ENCODE results near the gene MRFAP1.
A peak's percentile ranks its signal among the peaks of the same experiment; 100 is the strongest.
"Not testable (repeated sequence)": the region's sequence is repeated elsewhere in the genome, so short reads cannot be mapped to it uniquely, and the experiment has no call there.

The MRFAP1 gene

GRCh38 chr4:6660430-6660829 is 19.9 kb downstream of the MRFAP1 start:
- H3K27me3 Mint-ChIP-seq: peaks cover 31% of the 10 kb centered on the region
- H3K4me1 Mint-ChIP-seq (ENCODE audit: low read depth): peaks cover 15% of the 10 kb centered on the region
- H3K27ac Mint-ChIP-seq: no peak overlapping the region
- no peaks in the 10 kb centered on the region for H3K9me3 Mint-ChIP-seq
- no peaks in the 10 kb centered on the region for H3K36me3 Mint-ChIP-seq (ENCODE audit: low read depth)
- H3K4me3 Mint-ChIP-seq: no peak overlapping the region

GRCh38 chr4:6662591-6662990 is 22.1 kb downstream of the MRFAP1 start:
- Mint-ChIP-seq H3K4me3 (no peak overlapping the region), H3K27me3 (peaks cover 31% of the 10 kb centered on the region), H3K4me1 (ENCODE audit: low read depth) (peaks cover 15% of the 10 kb centered on the region), H3K9me3 (no peaks in the 10 kb centered on the region), H3K27ac (no peak overlapping the region), H3K36me3 (ENCODE audit: low read depth) (no peaks in the 10 kb centered on the region)

GRCh38 chr4:6663596-6664393 is 23.3 kb downstream of the MRFAP1 start:
- Mint-ChIP-seq H3K4me3 (peak overlapping the region; percentile 55), H3K27ac (no peak overlapping the region), H3K9me3 (no peaks in the 10 kb centered on the region), H3K36me3 (ENCODE audit: low read depth) (no peaks in the 10 kb centered on the region), H3K4me1 (ENCODE audit: low read depth) (peaks cover 6% of the 10 kb centered on the region), H3K27me3 (peaks cover 31% of the 10 kb centered on the region)

GRCh38 chr4:6665320-6665654 is 24.8 kb downstream of the MRFAP1 start:
- H3K4me3 Mint-ChIP-seq: no peak overlapping the region
- peaks cover 28% of the 10 kb centered on the region for H3K27me3 Mint-ChIP-seq
- H3K27ac Mint-ChIP-seq: no peak overlapping the region
- H3K4me1 Mint-ChIP-seq (ENCODE audit: low read depth): no peaks in the 10 kb centered on the region
- no peaks in the 10 kb centered on the region for H3K9me3 Mint-ChIP-seq
- no peaks in the 10 kb centered on the region for H3K36me3 Mint-ChIP-seq (ENCODE audit: low read depth)

- Mint-ChIP-seq H3K27me3 (peaks cover 4% of the 10 kb centered on the region), H3K36me3 (ENCODE audit: low read depth) (no peaks in the 10 kb centered on the region)
These were observed 27.9 kb downstream of the MRFAP1 start for GRCh38 chr4:6668391-6668790.

GRCh38 chr4:6671648-6672047 is 31.2 kb downstream of the MRFAP1 start:
- H3K27me3 Mint-ChIP-seq: no peaks in the 10 kb centered on the region
- no peaks in the 10 kb centered on the region for H3K9me3 Mint-ChIP-seq
- H3K27ac Mint-ChIP-seq: no peak overlapping the region
- no peak overlapping the region for H3K4me3 Mint-ChIP-seq
- peaks cover 22% of the 10 kb centered on the region for H3K36me3 Mint-ChIP-seq (ENCODE audit: low read depth)
- H3K4me1 Mint-ChIP-seq (ENCODE audit: low read depth): peaks cover 31% of the 10 kb centered on the region

More at GRCh38 chr4:6668391-6668790, 27.9 kb downstream of the MRFAP1 start:
- H3K27ac Mint-ChIP-seq: no peak overlapping the region
- H3K9me3 Mint-ChIP-seq: no peaks in the 10 kb centered on the region
- no peak overlapping the region for H3K4me3 Mint-ChIP-seq
- H3K4me1 Mint-ChIP-seq (ENCODE audit: low read depth): peaks cover 4% of the 10 kb centered on the region

- H3K27me3 Mint-ChIP-seq: no peaks in the 10 kb centered on the region
- H3K36me3 Mint-ChIP-seq (ENCODE audit: low read depth): peaks cover 27% of the 10 kb centered on the region
- no peaks in the 10 kb centered on the region for H3K9me3 Mint-ChIP-seq
- no peak overlapping the region for H3K4me3 Mint-ChIP-seq
- H3K27ac Mint-ChIP-seq: no peak overlapping the region
- peaks cover 35% of the 10 kb centered on the region for H3K4me1 Mint-ChIP-seq (ENCODE audit: low read depth)
These were observed 31.6 kb downstream of the MRFAP1 start for GRCh38 chr4:6672131-6672530.

- H3K27me3 Mint-ChIP-seq, H3K9me3 Mint-ChIP-seq, H3K4me3 Mint-ChIP-seq: not testable (repeated sequence)
- H3K27ac Mint-ChIP-seq: peak overlapping the region; percentile 98
- H3K4me1 Mint-ChIP-seq (ENCODE audit: low read depth): peaks cover 41% of the 10 kb centered on the region
- peaks cover 32% of the 10 kb centered on the region for H3K36me3 Mint-ChIP-seq (ENCODE audit: low read depth)
These were observed 32.2 kb downstream of the MRFAP1 start for GRCh38 chr4:6672541-6673190.

- peaks cover 35% of the 10 kb centered on the region for H3K36me3 Mint-ChIP-seq (ENCODE audit: low read depth)
- not testable (repeated sequence) for H3K27me3 Mint-ChIP-seq, H3K9me3 Mint-ChIP-seq
- peak overlapping the region; percentile 99 for H3K4me3 Mint-ChIP-seq
- H3K27ac Mint-ChIP-seq: peak overlapping the region; percentile 98
- H3K4me1 Mint-ChIP-seq (ENCODE audit: low read depth): peaks cover 43% of the 10 kb centered on the region
These were observed 32.7 kb downstream of the MRFAP1 start for GRCh38 chr4:6673191-6673659.

- H3K4me1 Mint-ChIP-seq (ENCODE audit: low read depth): peaks cover 50% of the 10 kb centered on the region
- H3K9me3 Mint-ChIP-seq: no peaks in the 10 kb centered on the region
- peaks cover 42% of the 10 kb centered on the region for H3K36me3 Mint-ChIP-seq (ENCODE audit: low read depth)
- H3K4me3 Mint-ChIP-seq: peak overlapping the region; percentile 99
- no peaks in the 10 kb centered on the region for H3K27me3 Mint-ChIP-seq
- H3K27ac Mint-ChIP-seq: peak overlapping the region; percentile 98
These were observed 33.4 kb downstream of the MRFAP1 start for GRCh38 chr4:6673660-6674499.

GRCh38 chr4:6674500-6675149 is 34.1 kb downstream of the MRFAP1 start:
- Mint-ChIP-seq H3K4me1 (ENCODE audit: low read depth) (peaks cover 53% of the 10 kb centered on the region), H3K9me3 (no peaks in the 10 kb centered on the region), H3K4me3 (peak overlapping the region; percentile 99), H3K36me3 (ENCODE audit: low read depth) (peaks cover 47% of the 10 kb centered on the region), H3K27me3 (no peaks in the 10 kb centered on the region), H3K27ac (peak overlapping the region; percentile 98)

- Mint-ChIP-seq H3K27me3 (no peaks in the 10 kb centered on the region), H3K4me3 (peak overlapping the region; percentile 99), H3K4me1 (ENCODE audit: low read depth) (peaks cover 53% of the 10 kb centered on the region), H3K36me3 (ENCODE audit: low read depth) (peaks cover 63% of the 10 kb centered on the region), H3K9me3 (peaks cover 4% of the 10 kb centered on the region), H3K27ac (peak overlapping the region; percentile 84)
These were observed 36.5 kb downstream of the MRFAP1 start for GRCh38 chr4:6676722-6677558.

GRCh38 chr4:6680372-6681034 is 40.0 kb downstream of the MRFAP1 start:
- Mint-ChIP-seq H3K4me1 (ENCODE audit: low read depth) (peaks cover 34% of the 10 kb centered on the region), H3K4me3 (no peak overlapping the region), H3K27ac (no peak overlapping the region), H3K36me3 (ENCODE audit: low read depth) (peaks cover 52% of the 10 kb centered on the region), H3K9me3 (peaks cover 4% of the 10 kb centered on the region), H3K27me3 (no peaks in the 10 kb centered on the region)
